A673 (cell line): ENCODE measurements around the gene KLK4. TPM values are rescaled to one million over a fixed set of nuclear protein-coding genes. Genes with fewer than 3 reads are reported as not detected.

Experiments
- BruUV-seq: library from RNA; stranded (reverse); fragments of 400-500 nt; replicated peaks from 2 replicates; lab custom pipeline; 2021; lab: Mats Ljungman, UMichigan
- CTCF ChIA-PET: fragments of 300-600 bp; sonication (Branson Sonifier 250); formaldehyde crosslinking; loops from one replicate; lab custom pipeline; 2022; ENCODE audit warnings: antibody characterized with exemption; lab: Charles Lee
- POLR2A ChIA-PET: fragments of 300-600 bp; sonication (Branson Sonifier 250); formaldehyde crosslinking; loops from one replicate; lab custom pipeline; 2022; ENCODE audit warnings: antibody characterized with exemption; ENCODE audit not compliant: low non-redundant PET; lab: Charles Lee
- DNase-seq: peaks from one replicate; pipeline ENCODE4 v3.0.0-alpha.2; 2015; ENCODE audit warnings: low spot score
- H3K27ac ChIP-seq: fragments of 200-600 bp; sonication (generic); 2 replicates; pipeline ENCODE4 v1.5.1; 2016; ENCODE audit warnings: mixed run types, low read depth, mild to moderate bottlenecking, mixed read lengths, antibody characterized with exemption, low read length; ENCODE audit not compliant: poor library complexity, severe bottlenecking
- H3K27me3 ChIP-seq: fragments of 200-600 bp; sonication (generic); replicated peaks from 2 replicates; pipeline ENCODE4 v1.6.1; 2017; ENCODE audit warnings: mixed run types, low read depth, mild to moderate bottlenecking, mixed read lengths, antibody characterized with exemption, low read length; ENCODE audit not compliant: insufficient read depth, poor library complexity
- H3K36me3 ChIP-seq: fragments of 200-600 bp; sonication (generic); 2 replicates; pipeline ENCODE4 v1.6.1; 2016; ENCODE audit warnings: mixed run types, mild to moderate bottlenecking, mixed read lengths, antibody characterized with exemption, low read length; ENCODE audit not compliant: insufficient read depth, poor library complexity, severe bottlenecking
- H3K4me1 ChIP-seq: fragments of 200-600 bp; sonication (generic); 2 replicates; pipeline ENCODE4 v1.6.1; 2017; ENCODE audit warnings: mixed run types, mild to moderate bottlenecking, mixed read lengths, antibody characterized with exemption, low read length; ENCODE audit not compliant: insufficient read depth, poor library complexity, severe bottlenecking
- H3K4me3 ChIP-seq: fragments of 200-600 bp; sonication (generic); 2 replicates; pipeline ENCODE4 v1.5.1; 2016; ENCODE audit warnings: low read depth, mixed run types, mild to moderate bottlenecking, mixed read lengths, low read length; ENCODE audit not compliant: poor library complexity, severe bottlenecking
- H3K9me3 ChIP-seq: fragments of 200-600 bp; sonication (generic); 2 replicates; pipeline ENCODE4 v1.6.1; 2016; ENCODE audit warnings: mixed run types, low read depth, mild to moderate bottlenecking, mixed read lengths, antibody characterized with exemption, low read length; ENCODE audit not compliant: poor library complexity, severe bottlenecking
- CTCF ChIP-seq: fragments of 300-800, 200-600 bp; sonication (generic); conservative IDR thresholded peaks from 2 replicates; pipeline ENCODE4 v1.5.1; 2017; ENCODE audit warnings: low read depth, mild to moderate bottlenecking, antibody characterized with exemption, low read length, moderate library complexity, mixed read lengths
- EZH2 ChIP-seq: fragments of 200-600 bp; sonication (generic); IDR thresholded peaks from 2 replicates; pipeline ENCODE4 v1.6.1; 2017; ENCODE audit warnings: borderline replicate concordance, low read depth, mild to moderate bottlenecking, mixed read lengths, antibody characterized with exemption, low read length; ENCODE audit not compliant: poor library complexity, severe bottlenecking
- intact Hi-C: fragments of 100-400 bp; cut with micrococcal nuclease; formaldehyde crosslinking; loops from one replicate; pipeline ENCODE4 v1.10.0; 2022; ENCODE audit not compliant: unreplicated experiment
- total RNA-seq: library from RNA; stranded (reverse); gene quantifications from 2 replicates; pipeline ENCODE4 v1.2.3, GENCODE V29; 2021

Gene KLK4
- total RNA-seq, 1 experiment from 2014 or later, result not detected

- no peaks in the 10 kb centered on the region for H3K36me3 ChIP-seq
- no peak overlapping the region for H3K4me3 ChIP-seq
- H3K9me3 ChIP-seq, result no peaks in the 10 kb centered on the region
- CTCF ChIA-PET, result no interaction called here
- BruUV-seq, result no TSS peak
- H3K27me3 ChIP-seq, result peaks cover 55% of the 10 kb centered on the region
- H3K4me1 ChIP-seq, result no peaks in the 10 kb centered on the region
- no peak for DNase-seq
- POLR2A ChIA-PET, result no interaction called here
- H3K27ac ChIP-seq, result no peak overlapping the region
- no peak for TF ChIP-seq EZH2
- TF ChIP-seq CTCF, result no peak
- intact Hi-C loops, result no loop called here
These were observed 52.3 kb downstream of the KLK4 start for GRCh38 chr19:50858886-50859285.

- CTCF ChIA-PET, result no interaction called here
- no TSS peak for BruUV-seq
These were observed 53.8 kb downstream of the KLK4 start for GRCh38 chr19:50857366-50857765.

More at GRCh38 chr19:50857366-50857765, 53.8 kb downstream of the KLK4 start:
- peaks cover 55% of the 10 kb centered on the region for H3K27me3 ChIP-seq
- no peak for DNase-seq
- no peaks in the 10 kb centered on the region for H3K9me3 ChIP-seq
- no peak overlapping the region for H3K4me3 ChIP-seq
- no peaks in the 10 kb centered on the region for H3K4me1 ChIP-seq
- TF ChIP-seq EZH2, result no peak
- TF ChIP-seq CTCF, result no peak
- H3K27ac ChIP-seq, result no peak overlapping the region
- no peaks in the 10 kb centered on the region for H3K36me3 ChIP-seq
- intact Hi-C loops, result no loop called here
- POLR2A ChIA-PET, result no interaction called here

Other genes with a start within 250 kb of the KLK4 start
- 69.7 and 69.8 TPM in 2 replicates for gene SHANK1, start 191.6 kb downstream of the KLK4 start, total RNA-seq
- 59.1 TPM in 2 replicates for gene CLEC11A, start 188.0 kb downstream of the KLK4 start, total RNA-seq
- gene GPR32, start 140.9 kb downstream of the KLK4 start, total RNA-seq, result not detected in 2 replicates
- not detected in 2 replicates for gene ACP4, start 121.0 kb downstream of the KLK4 start, total RNA-seq
- gene KLK1, start 87.6 kb downstream of the KLK4 start, total RNA-seq, result 0.68 TPM in 1 of 2 replicates, not detected in the other
- not detected in 2 replicates for gene KLK15, start 77.8 kb downstream of the KLK4 start, total RNA-seq
- not detected in 2 replicates for gene KLK3, start 56.5 kb downstream of the KLK4 start, total RNA-seq
- gene KLK2, start 38.0 kb downstream of the KLK4 start, total RNA-seq, result not detected in 2 replicates
- gene KLK5, start 41.6 kb upstream of the KLK4 start, total RNA-seq, result not detected in 2 replicates
- gene KLK6, start 58.2 kb upstream of the KLK4 start, total RNA-seq, result not detected in 2 replicates
- not detected in 2 replicates for gene KLK7, start 72.5 kb upstream of the KLK4 start, total RNA-seq
- gene KLK8, start 90.2 kb upstream of the KLK4 start, total RNA-seq, result not detected in 2 replicates
- not detected in 2 replicates for gene KLK10, start 108.3 kb upstream of the KLK4 start, total RNA-seq
- gene KLK11, start 115.2 kb upstream of the KLK4 start, total RNA-seq, result not detected in 2 replicates
- gene KLK12, start 123.6 kb upstream of the KLK4 start, total RNA-seq, result not detected in 2 replicates
- not detected in 2 replicates for gene KLK13, start 153.7 kb upstream of the KLK4 start, total RNA-seq
- 1.0 and 1.2 TPM in 2 replicates for gene KLK14, start 171.5 kb upstream of the KLK4 start, total RNA-seq
- gene CTU1, start 197.0 kb upstream of the KLK4 start, total RNA-seq, result 11.8 and 13.4 TPM in 2 replicates
- not detected in 2 replicates for gene SIGLEC9, start 213.5 kb upstream of the KLK4 start, total RNA-seq
- not detected in 2 replicates for gene SIGLEC7, start 230.9 kb upstream of the KLK4 start, total RNA-seq